ENCODE measurements around the gene TPD52L1.

Gene TPD52L1

DNA sequence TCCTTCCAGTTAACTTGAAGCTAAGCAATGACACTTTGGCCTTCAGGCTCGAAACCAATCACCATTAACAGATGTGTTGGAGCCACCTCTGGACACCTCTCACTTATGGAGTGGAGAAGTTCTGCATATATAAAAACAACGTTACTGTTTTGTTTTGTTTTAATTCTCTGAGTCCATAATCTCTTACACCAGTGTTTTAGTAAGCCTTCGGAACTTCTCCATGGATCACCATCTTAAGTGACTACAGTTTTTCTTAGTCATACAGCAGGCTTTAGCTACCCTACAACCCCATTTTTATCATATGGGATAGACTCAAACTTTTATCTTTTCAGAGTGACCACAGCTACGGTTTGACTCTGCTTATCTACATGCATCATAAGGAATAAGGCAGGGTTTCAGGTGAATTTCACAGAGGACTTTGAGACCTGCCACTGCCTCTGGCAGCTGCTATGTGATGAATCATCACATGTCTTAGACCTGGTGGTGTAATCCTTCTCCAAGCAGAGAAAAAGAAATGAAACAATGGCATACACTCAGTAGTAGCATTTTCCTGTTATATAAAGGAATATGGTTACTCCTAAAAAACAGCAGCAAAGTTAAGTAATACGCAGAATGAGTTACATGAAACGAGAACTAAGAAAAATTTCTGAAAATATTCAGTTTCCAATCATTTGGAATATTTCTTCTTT is 153.7 kb downstream of the TPD52L1 start:
- DNase-seq (ENCODE audit: low read depth) = no peak

DNA sequence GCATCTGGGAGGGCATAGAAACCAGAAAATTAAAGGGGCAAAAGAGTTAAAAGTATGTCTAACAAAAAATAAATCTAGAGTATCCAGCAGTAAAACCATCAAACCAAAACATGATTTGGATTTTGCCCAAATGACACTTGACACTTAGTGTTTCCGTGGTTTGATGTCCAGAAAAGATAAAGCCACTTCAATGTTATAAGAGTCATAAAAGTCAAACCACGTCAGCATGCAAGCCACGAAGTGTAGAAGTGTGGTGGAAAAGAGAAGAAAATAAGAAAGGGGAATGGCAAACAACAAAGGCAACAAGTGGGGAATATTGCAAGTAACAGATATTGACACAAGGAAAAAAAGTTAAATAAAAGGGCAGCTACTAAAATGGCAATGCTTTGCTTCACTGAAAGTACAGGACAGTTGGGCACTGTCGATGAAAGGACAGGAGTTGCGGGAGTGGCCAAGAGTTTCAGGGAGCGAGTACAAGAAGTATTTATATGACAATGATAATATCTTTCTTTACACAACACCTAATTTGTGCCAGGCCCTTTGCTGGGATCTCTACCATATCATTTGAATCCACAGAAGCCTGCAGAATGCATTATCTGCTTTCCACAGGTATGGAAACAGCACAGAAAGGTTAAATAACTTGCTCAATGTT is 154.5 kb downstream of the TPD52L1 start:
- no peak for DNase-seq (ENCODE audit: low read depth)

DNA sequence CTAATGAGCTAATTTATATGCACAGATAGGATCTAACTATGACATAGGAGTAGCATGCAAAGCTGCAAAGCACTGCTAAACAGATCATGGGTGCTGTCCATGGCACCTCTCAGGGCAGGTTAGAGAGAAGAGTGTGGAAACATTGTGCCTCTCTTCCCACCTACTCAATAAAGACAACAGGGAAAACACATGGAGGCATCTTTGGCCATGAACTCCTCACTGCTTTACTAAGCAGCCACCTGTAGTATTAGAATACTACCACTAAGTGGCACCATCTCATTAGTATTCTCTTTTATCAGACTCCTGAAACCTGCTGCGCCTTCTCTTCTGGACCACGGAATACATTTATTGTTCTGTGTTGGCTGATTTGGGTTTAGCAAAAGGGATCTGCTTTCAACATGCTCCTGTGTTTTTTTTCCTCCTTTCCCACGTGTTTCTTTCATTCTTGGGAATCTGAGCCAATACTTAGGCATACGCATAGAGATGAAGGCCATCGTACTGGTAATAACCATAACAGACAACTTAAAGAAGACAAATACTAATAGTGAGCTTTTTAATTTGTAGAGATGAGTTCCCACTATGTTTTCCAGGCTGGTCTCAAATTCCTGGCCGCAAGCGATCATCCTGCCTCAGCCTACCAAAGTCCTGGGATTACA is 157.5 kb downstream of the TPD52L1 start:
- no peak for DNase-seq (ENCODE audit: low read depth)

DNA sequence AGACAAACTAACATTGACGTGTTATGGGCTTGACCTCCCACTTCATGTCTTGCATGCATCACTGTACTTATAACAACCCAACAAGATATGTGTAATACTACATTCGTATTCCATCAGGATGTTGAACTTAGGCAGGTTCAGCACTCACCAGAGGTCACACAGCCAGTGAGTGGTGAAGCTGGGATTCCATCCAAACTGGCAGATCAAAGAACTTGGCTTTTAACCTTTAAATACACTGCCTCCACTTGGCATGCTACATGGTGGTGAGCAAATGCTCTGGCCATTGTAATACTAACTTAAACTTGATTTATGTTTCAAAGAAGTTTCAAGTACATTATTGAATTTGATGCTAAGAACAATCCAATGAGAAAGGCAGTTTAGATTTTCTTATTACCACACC is 158.9 kb downstream of the TPD52L1 start:
- no peak for DNase-seq (ENCODE audit: low read depth)

DNA sequence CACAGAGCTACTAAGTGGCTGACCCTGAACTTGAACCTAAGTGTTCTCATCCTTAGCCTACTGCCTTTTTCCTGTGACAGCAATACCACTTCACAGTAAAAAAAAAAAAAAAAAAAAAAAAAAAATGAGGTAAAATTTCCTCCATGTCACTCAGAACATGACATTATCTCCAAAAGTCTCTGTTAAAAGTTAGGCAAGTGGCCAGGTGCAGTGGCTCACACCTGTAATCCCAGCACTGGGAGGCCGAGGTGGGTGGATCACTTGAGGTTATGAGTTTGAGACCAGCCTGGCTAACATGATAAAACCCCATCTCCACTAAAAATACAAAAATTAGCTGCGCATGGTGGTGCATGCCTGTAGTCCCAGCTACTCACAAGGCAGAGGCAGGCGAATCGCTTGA is 159.4 kb downstream of the TPD52L1 start:
- DNase-seq (ENCODE audit: low read depth) = no peak
